K562 (cell line): ENCODE data around the gene MIXL1. TPM values are rescaled to one million over a fixed set of nuclear protein-coding genes. Genes with fewer than 3 reads are reported as not detected.
A peak's percentile ranks its signal among the peaks of the same experiment; 100 is the strongest.

Source experiments
- ARHGAP35 ChIP-seq: fragments of 450-650 bp; IDR thresholded peaks from 2 replicates; pipeline ENCODE4 v1.6.1; 2018; ENCODE audit not compliant: partially characterized antibody
- ARID2 ChIP-seq: fragments of 450-650 bp; IDR thresholded peaks from 2 replicates; pipeline ENCODE4 v1.6.1; 2017; ENCODE audit warnings: antibody characterized with exemption, mild to moderate bottlenecking
- CEBPB ChIP-seq: fragments of 450-650 bp; IDR thresholded peaks from 2 replicates; pipeline ENCODE4 v1.6.1; 2016; ENCODE audit warnings: missing genetic modification characterization, missing compliant biosample characterization
- CREM ChIP-seq: IDR thresholded peaks from 2 replicates; pipeline ENCODE4 v1.6.1; 2014; ENCODE audit warnings: antibody characterized with exemption, low read depth
- E2F4 ChIP-seq: sonication (generic); formaldehyde crosslinking; IDR thresholded peaks from 2 replicates; pipeline ENCODE4 v1.8.0; 2022; ENCODE audit warnings: mild to moderate bottlenecking, low read depth, missing genetic modification reagents
- ESRRB ChIP-seq: fragments of 250-450 bp; sonication (Bioruptor Pico); IDR thresholded peaks from 2 replicates; pipeline ENCODE4 v1.5.0; 2020; ENCODE audit warnings: mild to moderate bottlenecking, moderate library complexity, borderline replicate concordance
- FOXA3 ChIP-seq, 2 experiments: fragments of 450-650 bp in 1 of 2; sonication (generic) in 1 of 2; formaldehyde crosslinking; IDR thresholded peaks in 1 of 2; conservative IDR thresholded peaks in 1 of 2; 2 replicates each; pipeline versions ENCODE4 v1.4.0 to v1.8.0; 2020 to 2022; ENCODE audit warnings: mild to moderate bottlenecking in 2 of 2, missing genetic modification reagents in 1 of 2
- HDAC1 ChIP-seq, 2 experiments: fragments of 450-650 bp; IDR thresholded peaks; 2 replicates each; pipeline ENCODE4 v1.6.1; 2016 to 2017; ENCODE audit warnings: inconsistent platforms in 1 of 2, mild to moderate bottlenecking in 1 of 2, moderate library complexity in 1 of 2
- HMG20A ChIP-seq: fragments of 450-650 bp; formaldehyde crosslinking; conservative IDR thresholded peaks from 2 replicates; pipeline ENCODE4 v1.4.0; 2020; ENCODE audit warnings: mild to moderate bottlenecking, mixed read lengths
- KLF6 ChIP-seq: fragments of 250-450 bp; sonication (Bioruptor Pico); IDR thresholded peaks from 2 replicates; pipeline ENCODE4 v1.4.0; 2020; ENCODE audit warnings: mild to moderate bottlenecking, moderate library complexity, borderline replicate concordance
- MLX ChIP-seq, 2 experiments: fragments of 450-650 bp in 1 of 2; sonication (generic) in 1 of 2; formaldehyde crosslinking; conservative IDR thresholded peaks; 2 replicates each; pipeline versions ENCODE4 v1.4.0 to v1.8.1; 2020 to 2022; ENCODE audit warnings: mild to moderate bottlenecking in 1 of 2, missing genetic modification reagents in 1 of 2
- MTA1 ChIP-seq: fragments of 450-650 bp; IDR thresholded peaks from 2 replicates; pipeline ENCODE4 v1.6.1; 2017; ENCODE audit warnings: borderline replicate concordance
- NBN ChIP-seq: fragments of 450-650 bp; IDR thresholded peaks from 2 replicates; pipeline ENCODE4 v1.6.1; 2016; ENCODE audit warnings: low read depth, mild to moderate bottlenecking
- POU5F1 ChIP-seq: fragments of 150-350 bp; IDR thresholded peaks from 2 replicates; pipeline ENCODE4 v1.6.1; 2014; ENCODE audit warnings: borderline replicate concordance, low read length, low read depth, mild to moderate bottlenecking; ENCODE audit not compliant: partially characterized antibody
- PRMT5 ChIP-seq: sonication (generic); formaldehyde crosslinking; IDR thresholded peaks from 2 replicates; pipeline ENCODE4 v1.5.0; 2020; ENCODE audit warnings: missing genetic modification reagents
- SMARCE1 ChIP-seq: fragments of 450-650 bp; IDR thresholded peaks from 2 replicates; pipeline ENCODE4 v1.7.1; 2016; ENCODE audit warnings: mild to moderate bottlenecking
- TFAM ChIP-seq: fragments of 250-450 bp; sonication (Bioruptor Pico); conservative IDR thresholded peaks from 2 replicates; pipeline ENCODE4 v1.5.0; 2021; ENCODE audit warnings: mild to moderate bottlenecking, moderate library complexity
- ZC3H4 ChIP-seq: sonication (generic); formaldehyde crosslinking; IDR thresholded peaks from 2 replicates; pipeline ENCODE4 v1.9.0; 2021; ENCODE audit warnings: missing genetic modification reagents, borderline replicate concordance
- ZNF717 ChIP-seq: fragments of 250-450 bp; sonication (Bioruptor Pico); IDR thresholded peaks from 2 replicates; pipeline ENCODE4 v1.5.0; 2021
- polyA plus RNA-seq, 8 experiments: library from polyadenylated mRNA; depleted of rRNA in 4 of 8; stranded (reverse) in 5 of 8; unstranded in 3 of 8; fragments of >200 nt; fragmentation: Nextera tagmentation in 2 of 8; fragmentation: Illumina TruSeq in 1 of 8; extraction: Ambion mirVana in 2 of 8; extraction: Trizol in 1 of 8; gene quantifications; 2 replicates each; pipeline versions ENCODE4 v1.2.1 to v1.2.3, GENCODE V29; 2011 to 2014; ENCODE audit warnings: inconsistent platforms in 1 of 8, missing spikeins in 1 of 8
- total RNA-seq, 7 experiments: library from RNA; depleted of rRNA in 6 of 7; stranded (reverse); fragments of >200 nt in 6 of 7; fragmentation: Illumina TruSeq in 2 of 7; extraction: Trizol in 2 of 7; gene quantifications; 2 replicates each; pipeline versions ENCODE4 v1.2.1 to v1.2.3, GENCODE V29; 2011 to 2021; ENCODE audit warnings: low replicate concordance in 1 of 7
- TF ChIP-seq, protein P1 (sequence below): IDR thresholded peaks from 2 replicates; pipeline ENCODE4 v1.6.1; 2016; ENCODE audit warnings: missing genetic modification characterization, missing compliant biosample characterization
- TF ChIP-seq, protein P2 (sequence below): fragments of 200-800 bp; sonication (Bioruptor generic); IDR thresholded peaks from 2 replicates; pipeline ENCODE4 v1.6.1; 2017; ENCODE audit warnings: missing genetic modification characterization, missing compliant biosample characterization
- TF ChIP-seq, protein P3 (sequence below): sonication (generic); IDR thresholded peaks from 2 replicates; pipeline ENCODE4 v1.6.1; 2016
- TF ChIP-seq, protein P4 (sequence below): fragments of 450-650 bp; formaldehyde crosslinking; IDR thresholded peaks from 2 replicates; pipeline ENCODE4 v1.4.0; 2022; ENCODE audit warnings: missing genetic modification characterization

The MIXL1 gene
- total and polyA plus RNA-seq, 9 of the 15 experiments (the other 6 are each of a cell fraction or from before 2014, with no cell fraction given), result not detected

GRCh38 chr1:226199971-226200370, 23.5 kb upstream of the MIXL1 start (continued):
- TF ChIP-seq, protein P1, sequence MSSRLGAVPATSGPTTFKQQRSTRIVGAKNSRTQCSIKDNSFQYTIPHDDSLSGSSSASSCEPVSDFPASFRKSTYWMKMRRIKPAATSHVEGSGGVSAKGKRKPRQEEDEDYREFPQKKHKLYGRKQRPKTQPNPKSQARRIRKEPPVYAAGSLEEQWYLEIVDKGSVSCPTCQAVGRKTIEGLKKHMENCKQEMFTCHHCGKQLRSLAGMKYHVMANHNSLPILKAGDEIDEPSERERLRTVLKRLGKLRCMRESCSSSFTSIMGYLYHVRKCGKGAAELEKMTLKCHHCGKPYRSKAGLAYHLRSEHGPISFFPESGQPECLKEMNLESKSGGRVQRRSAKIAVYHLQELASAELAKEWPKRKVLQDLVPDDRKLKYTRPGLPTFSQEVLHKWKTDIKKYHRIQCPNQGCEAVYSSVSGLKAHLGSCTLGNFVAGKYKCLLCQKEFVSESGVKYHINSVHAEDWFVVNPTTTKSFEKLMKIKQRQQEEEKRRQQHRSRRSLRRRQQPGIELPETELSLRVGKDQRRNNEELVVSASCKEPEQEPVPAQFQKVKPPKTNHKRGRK (tag), result peak; percentile 98
- TF ChIP-seq ARID2 (0 out of 2 replicates have a peak, but pooled peaks have one; percentile 27), CREM (no peak), KLF6 (CRISPR knock-in tag) (no peak), ARHGAP35 (peak; percentile 73), TFAM (CRISPR knock-in tag) (no peak), ZNF717 (no peak), E2F4 (CRISPR knock-in tag) (no peak), HDAC1 (IDR thresholded peaks at IDR 0.05) (peak in 1 of 2 experiments; percentile 43; a peak in 1 of 4 replicates), MTA1 (peak; percentile 56; the same call in 1 of the 2 replicates), NBN (0 out of 2 replicates have a peak, but pooled peaks have one; percentile 20), FOXA3 (CRISPR knock-in tag; conservative IDR thresholded peaks at IDR 0.05 in 1 of 2, IDR thresholded peaks at IDR 0.05 in 1 of 2) (no peak), SMARCE1 (0 out of 2 replicates have a peak, but pooled peaks have one; percentile 29), PRMT5 (no peak), POU5F1 (no peak), ZC3H4 (CRISPR knock-in tag) (no peak), MLX (CRISPR knock-in tag; conservative IDR thresholded peaks at IDR 0.05) (no peak), CEBPB (tag) (no peak), HMG20A (no peak), ESRRB (CRISPR knock-in tag) (no peak)
- TF ChIP-seq, protein P2, sequence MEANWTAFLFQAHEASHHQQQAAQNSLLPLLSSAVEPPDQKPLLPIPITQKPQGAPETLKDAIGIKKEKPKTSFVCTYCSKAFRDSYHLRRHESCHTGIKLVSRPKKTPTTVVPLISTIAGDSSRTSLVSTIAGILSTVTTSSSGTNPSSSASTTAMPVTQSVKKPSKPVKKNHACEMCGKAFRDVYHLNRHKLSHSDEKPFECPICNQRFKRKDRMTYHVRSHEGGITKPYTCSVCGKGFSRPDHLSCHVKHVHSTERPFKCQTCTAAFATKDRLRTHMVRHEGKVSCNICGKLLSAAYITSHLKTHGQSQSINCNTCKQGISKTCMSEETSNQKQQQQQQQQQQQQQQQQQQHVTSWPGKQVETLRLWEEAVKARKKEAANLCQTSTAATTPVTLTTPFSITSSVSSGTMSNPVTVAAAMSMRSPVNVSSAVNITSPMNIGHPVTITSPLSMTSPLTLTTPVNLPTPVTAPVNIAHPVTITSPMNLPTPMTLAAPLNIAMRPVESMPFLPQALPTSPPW (CRISPR knock-in tag), result no peak
- TF ChIP-seq, protein P3, sequence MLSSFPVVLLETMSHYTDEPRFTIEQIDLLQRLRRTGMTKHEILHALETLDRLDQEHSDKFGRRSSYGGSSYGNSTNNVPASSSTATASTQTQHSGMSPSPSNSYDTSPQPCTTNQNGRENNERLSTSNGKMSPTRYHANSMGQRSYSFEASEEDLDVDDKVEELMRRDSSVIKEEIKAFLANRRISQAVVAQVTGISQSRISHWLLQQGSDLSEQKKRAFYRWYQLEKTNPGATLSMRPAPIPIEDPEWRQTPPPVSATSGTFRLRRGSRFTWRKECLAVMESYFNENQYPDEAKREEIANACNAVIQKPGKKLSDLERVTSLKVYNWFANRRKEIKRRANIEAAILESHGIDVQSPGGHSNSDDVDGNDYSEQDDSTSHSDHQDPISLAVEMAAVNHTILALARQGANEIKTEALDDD, result no peak
- TF ChIP-seq, protein P4, sequence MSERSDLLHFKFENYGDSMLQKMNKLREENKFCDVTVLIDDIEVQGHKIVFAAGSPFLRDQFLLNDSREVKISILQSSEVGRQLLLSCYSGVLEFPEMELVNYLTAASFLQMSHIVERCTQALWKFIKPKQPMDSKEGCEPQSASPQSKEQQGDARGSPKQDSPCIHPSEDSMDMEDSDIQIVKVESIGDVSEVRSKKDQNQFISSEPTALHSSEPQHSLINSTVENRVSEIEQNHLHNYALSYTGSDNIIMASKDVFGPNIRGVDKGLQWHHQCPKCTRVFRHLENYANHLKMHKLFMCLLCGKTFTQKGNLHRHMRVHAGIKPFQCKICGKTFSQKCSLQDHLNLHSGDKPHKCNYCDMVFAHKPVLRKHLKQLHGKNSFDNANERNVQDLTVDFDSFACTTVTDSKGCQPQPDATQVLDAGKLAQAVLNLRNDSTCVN (CRISPR knock-in tag), result 0 out of 2 replicates have a peak, but pooled peaks have one; percentile 52
